ENCODE measurements around the gene PRRT1.
"Not testable (repeated sequence)": the region's sequence is repeated elsewhere in the genome, so short reads cannot be mapped to it uniquely, and the experiment has no call there.

The PRRT1 gene

GRCh38 chr6:32148289-32149091 lies 3.2 kb downstream of the PRRT1 start:
- peak; percentile 76 for DNase-seq

GRCh38 chr6:32147401-32148132 lies 4.2 kb downstream of the PRRT1 start:
- no peak for DNase-seq

DNA sequence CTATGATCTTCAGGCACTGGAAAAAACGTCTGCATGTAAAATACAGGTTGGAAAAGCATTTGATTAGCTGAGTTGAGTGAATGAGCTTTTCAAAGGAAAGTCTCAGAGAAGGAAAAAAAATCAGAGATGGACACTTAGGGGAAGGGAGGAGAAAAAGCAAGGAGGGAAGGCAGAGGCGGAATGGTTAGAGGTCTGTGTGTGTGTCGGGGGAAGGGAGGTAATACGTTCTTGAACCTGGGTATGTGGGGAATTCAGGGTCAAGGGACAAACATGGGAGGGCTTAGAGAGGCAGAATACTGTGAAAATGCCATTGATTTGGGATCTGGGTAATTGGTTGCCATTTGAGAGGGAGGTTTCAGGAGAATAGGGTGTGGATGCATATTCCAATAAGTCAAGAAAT lies 5.1 kb downstream of the PRRT1 start:
- DNase-seq: no peak

DNA sequence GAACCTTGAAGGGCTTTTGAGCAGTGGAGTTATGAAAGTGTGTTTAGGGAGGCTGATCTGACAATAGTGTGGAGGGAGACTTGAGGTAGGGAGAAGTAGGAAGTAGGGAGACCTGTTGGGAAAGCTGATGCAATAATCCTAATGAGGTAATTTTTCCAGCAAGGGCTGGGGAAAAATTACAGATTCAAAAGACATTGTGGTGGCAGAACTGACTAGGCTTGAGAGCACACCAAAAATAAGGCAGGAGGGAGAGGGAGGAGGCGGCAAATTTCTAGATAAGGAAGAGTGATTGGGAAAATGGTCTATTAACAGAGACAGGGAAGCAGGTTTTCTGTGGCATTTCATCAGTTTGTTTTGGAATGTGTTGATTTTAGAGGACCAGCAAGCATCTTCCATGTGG lies 5.5 kb downstream of the PRRT1 start:
- DNase-seq: no peak

GRCh38 chr6:32144238-32144637 lies 7.5 kb downstream of the PRRT1 start:
- not testable (repeated sequence) for DNase-seq

DNA sequence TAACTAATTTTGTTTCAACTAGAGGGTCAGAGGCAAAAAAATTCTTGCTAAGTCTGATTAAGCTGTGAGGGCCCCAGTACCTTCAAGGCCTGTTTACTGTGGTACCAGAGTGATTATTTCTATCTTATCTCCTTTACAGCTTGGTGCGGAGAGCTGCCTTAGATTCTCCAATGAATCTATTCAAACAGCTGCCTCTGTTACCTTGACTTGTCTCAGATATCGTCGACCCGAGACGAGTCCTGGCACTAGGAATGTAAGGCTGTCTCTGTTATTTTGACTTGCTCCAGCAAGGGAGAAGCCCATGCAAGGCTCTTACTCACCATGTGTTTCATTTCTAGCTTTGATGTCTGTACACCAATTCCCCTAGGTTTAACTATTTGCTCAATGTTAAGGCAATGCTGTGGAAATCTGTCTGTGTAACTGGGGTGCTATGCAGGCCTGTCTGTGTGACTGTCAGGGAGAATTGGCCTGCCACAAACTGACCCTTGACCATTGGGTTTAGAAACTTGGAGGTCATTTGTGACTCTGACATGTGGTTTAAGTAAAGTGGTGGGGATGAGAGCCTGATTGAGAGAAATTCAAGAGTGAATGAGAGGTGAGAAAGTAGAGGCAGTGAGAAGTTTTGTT lies 11.2 kb downstream of the PRRT1 start:
- no peak for DNase-seq

DNA sequence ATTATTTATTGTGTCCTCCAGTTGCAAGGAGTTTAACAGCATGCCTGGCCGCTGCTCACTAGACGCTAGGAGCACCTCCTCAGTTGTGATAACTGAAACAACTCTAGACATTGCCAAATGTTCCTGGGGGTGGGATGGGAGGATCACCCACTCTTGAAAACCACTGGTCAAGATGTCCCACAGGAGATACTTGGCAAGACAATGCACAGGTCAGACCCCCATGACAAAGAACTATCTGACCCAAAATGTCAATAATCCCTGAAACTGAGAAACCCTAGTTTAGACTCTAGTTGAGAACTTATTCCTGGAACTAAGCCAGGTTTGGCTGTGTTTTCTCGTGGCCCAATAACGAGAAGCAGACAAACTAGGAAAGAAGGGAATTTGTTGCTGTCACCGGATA lies 12.1 kb downstream of the PRRT1 start:
- DNase-seq: no peak

GRCh38 chr6:32137454-32137853 lies 14.3 kb downstream of the PRRT1 start:
- DNase-seq: no peak

- no peak for DNase-seq
These were observed 18.0 kb downstream of the PRRT1 start for GRCh38 chr6:32133786-32134185.

DNA sequence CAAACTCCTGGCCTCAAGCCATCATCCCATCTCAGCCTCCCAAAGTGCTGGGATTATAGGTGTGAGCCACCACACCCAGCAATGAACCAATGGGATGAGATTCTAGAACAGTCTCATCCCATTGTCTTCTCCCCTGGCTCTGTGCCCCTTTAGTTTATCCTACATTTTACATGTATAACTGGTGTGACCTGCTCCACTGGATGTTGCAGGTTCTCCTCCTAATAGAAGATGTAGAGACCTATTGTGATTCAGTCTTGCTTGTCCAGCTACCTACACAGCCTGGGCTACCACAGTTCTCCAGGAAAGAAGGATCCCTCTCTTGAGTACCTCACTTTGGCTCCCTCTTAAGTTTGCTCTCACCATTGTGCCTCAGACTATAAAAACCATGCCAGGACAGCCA lies 19.6 kb downstream of the PRRT1 start:
- DNase-seq: no peak

DNA sequence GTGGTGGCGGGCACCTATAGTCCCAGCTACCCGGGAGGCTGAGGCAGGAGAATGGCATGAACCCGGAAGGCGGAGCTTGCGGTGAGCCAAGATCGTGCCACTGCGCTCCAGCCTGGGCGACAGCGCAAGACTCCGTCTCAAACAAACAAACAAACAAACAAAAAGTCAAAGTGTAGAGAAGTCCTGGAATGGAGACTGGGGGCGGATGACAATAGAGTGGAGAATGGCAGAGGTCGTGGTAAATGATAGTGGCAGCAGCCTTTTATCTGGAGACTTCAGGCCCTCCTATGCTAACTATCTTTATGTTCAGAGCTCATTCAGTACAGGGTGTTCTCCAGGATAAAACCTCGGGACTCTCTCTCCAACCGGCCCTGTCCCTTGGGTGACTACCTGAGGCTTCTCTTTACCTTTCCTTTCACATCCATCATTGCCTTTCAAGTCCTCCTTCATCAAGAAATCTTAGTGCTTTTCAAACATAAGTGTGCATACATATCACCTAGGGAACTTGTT lies 20.2 kb downstream of the PRRT1 start:
- DNase-seq: no peak

- DNase-seq: no peak
These were observed 22.2 kb downstream of the PRRT1 start for GRCh38 chr6:32129297-32130088.

DNA sequence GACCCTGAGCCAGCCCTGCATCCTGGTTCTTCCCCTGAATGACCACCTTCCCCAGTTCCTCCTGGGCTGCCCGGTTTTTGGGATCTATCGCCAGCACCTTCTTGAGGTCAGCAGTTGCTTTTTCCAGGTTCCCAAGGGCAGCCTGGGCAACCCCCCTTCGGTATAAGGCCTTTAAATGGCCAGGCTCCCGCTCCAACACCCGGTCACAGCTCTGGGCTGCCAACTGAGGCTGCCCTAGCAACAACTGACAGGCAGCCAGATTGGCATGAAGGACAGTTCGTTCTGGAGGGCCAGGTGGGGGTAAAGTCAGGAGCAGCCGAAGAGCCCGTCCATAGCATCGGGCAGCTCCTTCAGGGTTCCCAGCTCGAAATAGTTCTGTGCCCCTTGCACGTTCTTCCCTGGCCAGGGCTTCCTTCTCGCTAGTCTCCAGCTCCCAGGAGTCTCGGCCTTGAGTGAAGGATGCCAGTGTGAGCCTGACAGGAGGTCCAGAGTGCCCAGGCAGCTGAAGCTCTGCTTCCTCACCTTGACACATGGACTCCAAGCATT lies 22.9 kb downstream of the PRRT1 start:
- DNase-seq: no peak

DNA sequence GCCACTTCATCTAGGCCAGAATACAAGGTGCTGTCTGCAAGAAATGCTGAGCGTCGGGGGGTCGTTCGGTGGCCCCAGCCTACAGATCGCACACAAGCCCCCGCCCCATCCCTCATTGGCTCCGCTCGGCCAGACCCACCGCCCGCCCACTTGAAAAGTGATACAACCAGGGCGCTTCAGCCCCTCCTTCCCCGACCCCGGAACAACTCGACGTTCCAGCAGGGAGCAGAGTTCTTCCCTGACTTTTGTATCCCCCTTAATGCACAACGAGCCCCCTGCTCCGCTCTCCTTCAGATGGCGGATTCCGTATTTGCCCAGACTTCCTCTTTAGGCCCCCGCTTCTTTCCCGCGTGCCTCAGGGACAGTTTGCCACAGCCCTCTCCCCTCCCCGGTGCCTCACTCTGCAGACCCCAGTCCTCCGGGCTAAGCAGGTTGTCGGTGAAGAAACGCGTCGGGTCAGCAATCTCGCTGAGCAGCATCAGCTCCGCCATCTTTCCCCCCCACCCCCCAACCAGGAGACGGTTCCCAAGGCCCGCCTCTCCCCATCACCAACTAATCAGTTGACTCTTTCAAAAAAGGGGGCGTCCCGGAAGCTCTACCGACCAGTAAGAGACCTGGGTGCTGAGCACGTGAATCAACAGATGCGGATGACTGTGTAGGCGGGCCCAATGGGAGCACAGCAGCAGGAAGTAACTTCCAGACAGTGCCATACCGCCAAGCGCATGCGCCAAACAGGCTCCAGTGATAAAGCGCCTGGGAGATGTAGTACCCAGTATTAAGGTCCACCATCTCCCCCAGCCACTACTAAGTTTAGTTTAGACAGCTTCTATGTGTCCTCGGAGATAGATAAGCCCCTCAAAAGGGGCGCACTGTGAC lies 23.8 kb downstream of the PRRT1 start, which contains the start of gene ATF6B:
Gene ATF6B (minus strand): TSS at position 530 of the 876 bp plus-strand sequence. CDS start 39 bp downstream, at position 491.
- peak; percentile 92 for DNase-seq

DNA sequence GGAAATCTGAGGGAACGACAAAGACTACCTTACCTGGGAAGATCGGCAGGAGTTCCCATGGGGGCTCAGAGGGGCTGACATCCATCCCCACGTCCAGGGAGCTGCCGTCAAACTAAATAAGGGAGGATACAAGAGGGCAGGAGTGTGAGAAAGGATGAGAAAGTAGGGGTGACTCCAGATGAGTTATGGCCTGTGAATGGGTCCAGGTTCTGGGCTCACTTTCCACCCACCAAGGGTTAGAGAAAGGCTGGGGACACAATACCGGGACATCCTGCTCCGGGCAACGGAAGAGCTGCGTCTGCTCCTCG lies 24.4 kb downstream of the PRRT1 start:
- no peak for DNase-seq

DNA sequence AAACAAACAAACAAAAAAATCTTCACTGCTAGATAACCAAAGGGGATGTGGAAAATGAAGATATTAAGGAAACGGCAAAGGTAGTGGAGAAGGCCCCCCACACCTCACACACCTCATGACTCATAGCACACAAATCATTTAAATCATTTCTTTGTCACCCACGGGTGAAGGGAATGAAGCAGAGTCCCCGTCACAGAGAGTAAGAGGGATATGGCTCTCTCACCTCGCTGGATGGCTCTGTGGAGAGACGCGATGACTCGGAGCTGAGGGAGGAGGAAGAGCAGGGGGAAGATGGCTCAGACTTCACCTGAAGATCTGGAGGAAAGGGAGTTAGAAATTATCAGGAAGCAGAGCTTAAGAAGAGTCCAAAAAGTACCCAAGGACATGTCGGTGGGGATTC lies 24.9 kb downstream of the PRRT1 start:
- no peak for DNase-seq

GRCh38 chr6:32123681-32124080 lies 28.1 kb downstream of the PRRT1 start:
- no peak for DNase-seq

GRCh38 chr6:32120573-32121059 lies 31.1 kb downstream of the PRRT1 start:
- DNase-seq: no peak

- peak; percentile 61 for DNase-seq
These were observed 32.7 kb downstream of the PRRT1 start for GRCh38 chr6:32118782-32119628.

DNA sequence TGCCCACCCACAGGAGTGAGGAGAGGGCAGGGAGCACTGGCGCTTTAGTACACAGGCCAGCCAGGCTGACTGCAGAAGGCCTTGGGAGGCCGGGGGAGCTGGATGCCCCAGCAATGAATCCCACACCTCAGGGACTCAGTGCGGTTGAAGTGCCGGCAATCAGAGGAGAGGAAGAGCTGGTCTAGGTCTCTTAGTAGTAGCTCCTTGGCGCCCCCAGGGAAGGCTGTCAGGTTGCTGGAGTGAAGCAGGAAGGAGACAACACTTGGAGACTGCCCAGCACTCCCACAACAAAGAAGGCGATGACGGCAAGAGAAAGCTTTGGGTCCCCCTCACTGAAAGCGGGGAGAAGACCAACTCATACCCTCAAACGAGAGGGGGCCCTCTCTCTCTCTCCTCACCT lies 34.3 kb downstream of the PRRT1 start:
- no peak for DNase-seq

All from activated CD4-positive, CD25-positive, alpha-beta regulatory T cell treated with anti-CD3 and anti-CD28 coated beads, Interleukin-2, amount 50 U/mL, for 72 hours (primary cell).